Stimulated activated CD8-positive, alpha-beta memory T cell treated with anti-CD3 and anti-CD28 coated beads, Interleukin-4, amount 100 ng/mL, for 1 hour (primary cell): ENCODE measurements around the gene CBLN3.
"Not testable (repeated sequence)": the region's sequence is repeated elsewhere in the genome, so short reads cannot be mapped to it uniquely, and the experiment has no call there.

ENCODE experiments used
- DNase-seq, 2 donors: peaks; one replicate each; pipeline ENCODE4 v3.0.0-alpha.2; 2020; ENCODE audit warnings: low read depth in 2 of 2, low spot score in 1 of 2

The CBLN3 gene

DNA sequence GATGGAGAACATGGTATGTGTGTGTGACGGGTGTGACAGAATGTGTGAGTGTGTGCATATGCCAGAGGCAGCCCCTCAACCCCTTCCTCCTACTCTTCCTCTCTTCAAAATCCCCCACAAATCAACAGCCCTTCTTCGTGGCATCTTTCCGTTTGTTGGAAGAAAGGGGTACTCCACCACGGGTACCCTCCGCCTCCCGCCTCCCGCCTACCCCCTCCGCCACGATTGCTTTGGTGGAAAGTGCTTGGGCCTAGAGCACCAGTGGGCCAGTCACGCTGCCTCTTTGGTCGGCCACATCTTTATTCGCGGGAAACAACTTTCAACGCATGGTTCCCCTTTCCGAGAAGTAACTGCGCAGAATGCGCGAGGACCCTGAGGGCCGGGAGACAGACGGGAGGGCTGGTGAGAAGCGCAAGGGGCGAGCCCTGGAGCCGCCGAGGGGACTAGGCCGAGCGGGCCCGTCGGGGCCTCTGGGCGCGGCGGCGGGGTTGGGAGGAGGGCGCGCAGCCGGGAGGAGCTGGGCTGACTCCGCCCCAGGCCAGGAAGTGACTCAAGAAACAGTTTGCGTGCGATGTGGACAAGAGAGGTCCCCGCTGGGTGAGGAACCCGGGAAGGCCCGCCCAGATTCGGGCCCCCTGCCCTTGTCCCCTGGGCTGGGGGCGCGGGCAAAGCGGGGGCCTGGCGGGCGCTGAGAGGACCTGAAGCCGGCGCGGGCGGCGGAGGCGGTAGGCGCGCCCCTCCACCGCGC, at the start of gene CBLN3, which contains the start of gene KHNYN:
Gene CBLN3 (minus strand): TSS at position 274 of the 748 bp plus-strand sequence. CDS start 614 bp downstream, outside the sequence.
Gene KHNYN (plus strand): TSS at position 560 of the 748 bp plus-strand sequence. CDS start 777 bp downstream, outside the sequence.
- peak; percentile 65 to 74 for DNase-seq

DNA sequence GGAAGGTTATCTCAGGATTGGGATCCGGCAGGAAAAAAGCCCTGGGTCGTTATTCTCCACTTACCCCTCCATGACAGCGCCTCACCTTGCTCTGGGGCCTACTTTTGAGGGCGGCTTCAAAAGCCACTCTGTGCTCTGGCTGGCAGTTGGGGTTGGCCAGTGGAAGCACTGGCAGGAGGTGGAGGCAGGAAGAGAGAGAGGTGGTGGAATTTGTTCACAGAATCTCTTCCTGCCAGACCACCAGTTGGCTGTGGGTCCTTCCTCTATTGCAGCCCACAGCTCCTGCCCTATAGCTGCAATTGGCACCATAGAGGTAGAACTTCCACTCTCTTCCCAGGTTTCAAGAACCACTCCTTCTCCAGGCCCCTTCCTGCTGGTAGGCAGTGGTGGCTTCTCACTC, 45.8 kb upstream of the CBLN3 start:
- no peak for DNase-seq

DNA sequence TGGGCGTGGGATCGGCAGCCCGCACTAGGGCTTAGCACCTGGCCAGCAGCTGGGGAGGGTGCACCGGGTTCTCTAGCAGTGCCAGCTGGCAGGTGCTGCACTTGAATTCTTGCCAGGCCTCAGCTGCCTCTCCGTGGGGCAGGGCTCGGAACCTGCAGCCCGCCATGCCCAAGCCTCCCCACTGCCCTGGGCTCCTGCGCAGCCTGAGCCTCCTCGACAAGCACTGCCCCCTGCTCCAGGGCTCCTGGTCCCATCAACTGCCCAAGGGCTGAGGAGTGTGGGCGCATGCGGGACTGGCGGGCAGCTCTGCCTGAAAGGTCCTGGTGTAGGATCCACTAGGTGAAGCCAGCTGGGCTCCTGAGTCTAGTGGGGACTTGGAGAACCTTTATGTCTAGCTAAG, 43.7 kb upstream of the CBLN3 start:
- no peak for DNase-seq

DNA sequence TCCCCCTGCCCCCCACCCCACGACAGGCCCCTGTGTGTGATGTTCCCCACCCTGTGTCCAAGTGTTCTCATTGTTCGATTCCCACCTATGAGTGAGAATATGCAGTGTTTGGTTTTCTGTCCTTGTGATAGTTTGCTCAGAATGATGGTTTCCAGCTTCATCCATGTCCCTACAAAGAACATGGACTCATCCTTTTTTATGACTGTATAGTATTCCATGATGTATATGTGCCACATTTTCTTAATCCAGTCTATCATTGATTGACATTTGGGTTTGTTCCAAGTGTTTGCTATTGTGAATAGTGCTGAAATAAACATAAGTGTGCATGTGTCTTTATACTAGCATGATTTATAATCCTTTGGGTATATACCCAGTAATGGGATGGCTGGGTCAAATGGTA, 41.0 kb upstream of the CBLN3 start:
- DNase-seq: not testable (repeated sequence)

DNA sequence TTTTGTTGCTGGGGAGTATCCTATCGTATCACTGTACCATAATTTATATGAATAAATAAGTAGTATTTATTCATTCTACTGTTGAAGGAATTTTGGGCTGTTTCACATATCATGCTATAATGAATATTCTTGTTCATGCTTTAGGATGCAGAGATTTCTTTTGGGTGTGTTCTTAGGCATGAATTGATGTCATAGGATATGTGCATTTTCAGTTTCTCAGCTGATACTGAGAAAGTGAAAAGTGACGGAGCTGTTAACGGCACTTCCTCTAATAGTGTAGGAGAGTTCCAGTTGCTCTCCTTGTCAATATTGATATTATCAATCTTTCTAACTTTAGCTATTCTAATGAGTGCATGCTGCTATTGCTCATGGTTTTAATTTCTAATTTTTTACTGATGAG, 36.3 kb upstream of the CBLN3 start:
- no peak for DNase-seq

DNA sequence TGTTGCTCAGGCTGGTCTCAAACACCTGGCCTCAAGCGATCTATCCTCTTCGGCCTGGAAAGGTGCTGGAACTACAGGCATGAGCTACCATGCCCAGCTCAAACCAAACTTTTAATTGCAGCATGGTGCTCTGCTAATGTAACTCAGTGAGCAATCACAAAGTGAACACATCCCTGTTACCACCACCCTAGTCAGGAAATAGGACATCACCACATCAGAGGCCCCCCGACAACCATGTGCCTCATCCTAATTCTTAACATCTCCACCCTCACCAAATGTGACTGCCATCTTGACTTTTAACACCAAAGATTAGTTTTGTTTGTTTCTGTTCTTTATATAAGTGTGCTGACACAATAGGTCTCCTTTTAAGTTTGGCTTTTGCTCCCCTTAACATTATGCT, 35.9 kb upstream of the CBLN3 start:
- DNase-seq: no peak

DNA sequence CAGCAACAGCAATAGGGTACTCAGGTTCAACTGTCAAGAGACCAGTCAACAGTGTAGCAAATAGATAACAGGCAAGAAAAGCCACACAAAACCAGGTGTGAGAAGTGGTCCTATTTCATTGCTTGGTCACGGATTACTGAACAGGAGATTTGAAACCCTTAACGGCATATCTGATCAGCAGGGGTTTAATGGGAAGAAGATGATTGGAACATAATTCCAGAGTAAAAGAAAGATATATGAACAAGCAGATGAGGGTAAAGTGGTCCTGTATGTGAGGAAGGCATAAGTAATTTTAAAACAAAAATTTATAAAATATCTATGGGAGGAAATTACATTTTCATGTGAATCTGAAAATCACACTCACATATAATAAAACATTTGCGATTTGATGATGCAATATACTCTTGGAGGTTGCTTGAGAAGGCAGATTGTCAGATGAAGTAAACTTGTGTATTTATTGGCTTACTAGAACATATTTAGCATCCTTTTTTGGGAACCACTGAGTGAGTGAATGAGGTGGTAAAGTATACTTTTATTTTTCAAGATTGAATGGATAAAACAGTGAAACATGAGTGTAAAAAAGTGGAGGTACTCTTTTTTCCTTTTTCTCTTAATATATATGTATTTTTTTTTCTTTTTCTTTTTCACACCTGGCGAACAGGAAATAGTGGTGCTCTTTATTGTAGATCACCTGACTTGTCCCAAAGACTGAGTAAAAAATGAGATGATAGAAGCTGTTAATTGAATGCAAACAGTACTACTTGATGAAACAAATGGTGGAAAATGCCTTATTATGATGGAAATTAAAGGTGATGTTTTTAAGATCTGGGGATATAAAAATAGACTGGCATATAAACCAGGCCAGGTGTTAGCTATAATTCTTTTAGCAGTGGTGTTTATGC, 34.7 kb upstream of the CBLN3 start:
- no peak for DNase-seq

DNA sequence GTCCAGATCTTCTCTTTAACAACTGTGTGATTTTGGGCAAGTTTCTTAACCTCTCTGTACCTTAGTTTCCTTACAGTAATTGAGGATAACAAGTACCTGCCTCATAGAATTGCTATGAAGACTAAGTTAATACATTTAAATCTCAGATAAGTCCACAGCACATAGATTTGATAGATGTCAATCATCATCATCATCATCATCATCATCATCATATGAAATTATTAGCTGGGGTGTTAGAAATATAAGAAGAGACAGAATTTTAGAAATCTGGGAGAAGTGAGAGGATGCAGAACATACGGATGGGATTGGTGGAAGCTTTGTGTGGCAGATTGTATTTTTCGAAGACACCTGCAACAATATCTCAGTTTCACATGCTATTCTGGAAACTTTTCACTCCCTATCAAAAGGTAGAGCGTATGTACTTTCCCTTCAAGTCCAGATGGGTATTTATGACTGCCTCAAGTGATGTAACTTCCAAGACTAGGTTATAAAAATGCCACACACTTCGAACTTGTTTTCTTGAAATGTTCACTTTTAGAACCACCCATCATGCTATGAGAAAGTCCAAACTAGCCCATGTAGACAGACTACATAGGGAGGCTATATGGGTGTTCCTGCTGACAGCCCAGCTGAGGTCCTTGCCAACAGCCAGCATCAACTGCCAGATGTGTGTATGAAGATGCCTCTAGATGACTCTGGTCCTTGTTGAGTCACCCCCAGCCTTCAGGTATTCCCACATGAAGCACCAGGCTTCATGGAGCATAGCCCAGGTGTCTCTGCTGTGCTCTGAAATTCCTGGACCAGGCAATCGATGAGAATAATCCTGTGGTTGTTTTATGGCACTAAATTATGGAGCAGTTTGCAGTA, 33.8 kb upstream of the CBLN3 start:
- no peak for DNase-seq

DNA sequence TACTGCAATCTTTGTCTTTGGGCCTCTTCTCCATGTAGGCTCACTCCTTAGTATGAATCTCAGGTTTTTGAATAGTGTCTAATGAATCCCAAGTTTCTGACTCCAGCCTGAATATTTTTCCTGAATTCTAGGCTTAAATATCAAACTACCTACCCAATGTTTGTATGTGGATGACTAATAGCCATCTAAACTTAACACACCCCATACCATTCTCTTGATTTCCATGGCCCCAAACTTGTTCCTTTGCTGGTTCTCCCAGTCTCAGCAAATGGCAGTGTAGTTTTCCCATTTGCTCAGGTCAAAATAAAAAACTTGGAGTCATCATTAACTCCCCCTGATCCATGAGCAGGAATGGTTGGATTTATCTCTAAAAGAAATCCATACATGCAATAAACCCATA, 31.9 kb upstream of the CBLN3 start:
- DNase-seq: no peak

DNA sequence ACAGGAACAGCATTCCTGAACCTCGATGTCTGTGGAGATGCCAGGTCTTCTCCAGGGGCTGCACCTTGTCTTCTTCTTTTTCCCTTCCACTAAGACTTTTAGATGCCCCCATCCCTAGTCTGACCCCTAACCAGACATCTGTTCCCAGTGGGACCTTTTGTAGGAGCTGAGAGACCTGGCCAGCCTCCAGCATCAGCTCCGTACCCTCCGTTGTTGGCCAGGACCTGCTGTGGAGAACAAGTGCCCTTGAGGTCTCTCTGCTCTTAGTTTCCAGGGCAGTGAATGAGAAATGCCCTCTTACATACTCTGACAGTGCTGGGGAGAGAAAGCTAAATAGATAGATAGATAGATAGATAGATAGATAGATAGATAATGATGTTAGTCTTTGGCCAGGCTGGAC, 29.9 kb upstream of the CBLN3 start:
- DNase-seq: no peak

DNA sequence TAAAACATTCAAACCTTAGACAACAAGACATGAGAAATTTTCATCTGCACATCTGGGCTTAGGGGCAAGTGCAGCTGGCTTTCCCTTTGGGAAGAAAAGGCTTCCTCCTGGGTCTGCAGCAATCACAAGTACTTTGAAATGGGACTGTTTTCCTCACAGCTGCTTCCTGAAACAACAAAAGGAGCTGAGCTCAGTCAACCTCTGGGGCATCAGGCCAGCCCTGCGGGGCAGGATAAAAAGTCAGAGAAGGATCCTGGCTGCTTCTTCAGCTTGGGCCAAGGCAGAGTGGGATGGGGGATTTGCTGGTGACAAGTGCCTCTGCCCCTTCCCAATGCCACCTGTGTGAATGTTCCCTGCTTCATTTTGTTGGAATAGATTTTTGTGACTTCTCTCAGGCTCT, 29.3 kb upstream of the CBLN3 start:
- no peak for DNase-seq

DNA sequence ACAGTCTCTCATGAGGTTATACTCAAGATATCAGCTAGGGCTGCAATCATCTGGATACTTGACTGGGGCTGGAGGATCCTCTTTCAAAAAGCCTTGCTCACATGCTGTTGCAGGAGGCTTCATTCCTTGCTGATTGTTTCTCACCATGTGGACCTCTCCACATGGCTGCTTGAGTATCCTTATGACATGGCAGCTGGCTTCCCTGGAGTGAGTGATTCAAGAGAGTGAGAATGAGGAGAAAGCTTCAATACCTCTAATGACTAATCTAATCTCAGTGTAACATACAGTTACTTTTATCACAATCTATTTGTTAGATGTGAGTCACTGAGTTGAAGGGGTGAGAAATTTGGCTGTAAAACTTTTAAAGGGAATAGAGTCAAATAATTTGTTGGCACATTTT, 27.5 kb upstream of the CBLN3 start:
- DNase-seq: no peak

DNA sequence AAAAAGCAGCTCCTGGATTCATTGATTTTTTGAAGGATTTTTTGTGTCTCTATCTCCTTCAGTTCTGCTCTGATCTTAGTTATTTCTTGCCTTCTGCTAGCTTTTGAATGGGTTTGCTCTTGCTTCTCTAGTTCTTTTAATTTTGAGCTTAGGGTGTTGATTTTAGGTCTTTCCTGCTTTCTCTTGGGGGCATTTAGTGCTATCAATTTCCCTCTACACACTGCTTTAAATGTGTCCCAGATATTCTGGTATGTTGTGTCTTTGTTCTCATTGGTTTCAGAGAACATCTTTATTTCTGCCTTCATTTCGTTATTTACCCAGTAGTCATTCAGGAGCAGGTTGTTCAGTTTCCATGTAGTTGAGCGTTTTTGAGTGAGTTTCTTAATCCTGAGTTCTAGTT, 21.4 kb upstream of the CBLN3 start:
- not testable (repeated sequence) for DNase-seq

DNA sequence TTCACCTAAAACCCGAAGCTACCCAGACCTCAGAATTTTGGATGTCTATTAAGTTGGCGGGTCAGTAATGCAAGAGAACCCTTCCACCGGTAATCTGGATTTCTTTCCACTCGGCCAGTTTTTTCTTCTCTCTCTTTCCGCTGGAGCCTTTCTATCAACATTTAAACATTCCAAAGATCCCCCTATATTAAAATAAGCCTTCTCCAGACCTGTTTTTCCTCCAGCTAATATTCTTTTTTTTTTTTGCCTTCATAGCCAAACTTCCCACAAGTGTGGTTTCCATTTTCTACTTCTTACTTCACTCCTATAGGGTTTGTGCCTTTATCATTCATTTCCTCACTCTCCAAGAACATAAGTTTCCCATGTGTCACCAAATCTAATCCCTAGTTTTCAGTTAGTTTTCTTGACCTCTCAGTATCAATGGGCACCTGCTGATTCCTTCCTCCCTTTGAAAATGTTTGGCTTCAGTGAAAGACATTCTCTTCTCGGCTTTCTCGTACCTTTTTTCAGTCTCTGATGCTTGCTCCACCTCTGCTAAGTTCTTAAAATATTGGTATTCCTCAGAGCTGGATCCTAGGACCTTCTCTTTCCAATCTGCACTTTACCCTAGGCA, 13.7 kb upstream of the CBLN3 start:
- no peak for DNase-seq

DNA sequence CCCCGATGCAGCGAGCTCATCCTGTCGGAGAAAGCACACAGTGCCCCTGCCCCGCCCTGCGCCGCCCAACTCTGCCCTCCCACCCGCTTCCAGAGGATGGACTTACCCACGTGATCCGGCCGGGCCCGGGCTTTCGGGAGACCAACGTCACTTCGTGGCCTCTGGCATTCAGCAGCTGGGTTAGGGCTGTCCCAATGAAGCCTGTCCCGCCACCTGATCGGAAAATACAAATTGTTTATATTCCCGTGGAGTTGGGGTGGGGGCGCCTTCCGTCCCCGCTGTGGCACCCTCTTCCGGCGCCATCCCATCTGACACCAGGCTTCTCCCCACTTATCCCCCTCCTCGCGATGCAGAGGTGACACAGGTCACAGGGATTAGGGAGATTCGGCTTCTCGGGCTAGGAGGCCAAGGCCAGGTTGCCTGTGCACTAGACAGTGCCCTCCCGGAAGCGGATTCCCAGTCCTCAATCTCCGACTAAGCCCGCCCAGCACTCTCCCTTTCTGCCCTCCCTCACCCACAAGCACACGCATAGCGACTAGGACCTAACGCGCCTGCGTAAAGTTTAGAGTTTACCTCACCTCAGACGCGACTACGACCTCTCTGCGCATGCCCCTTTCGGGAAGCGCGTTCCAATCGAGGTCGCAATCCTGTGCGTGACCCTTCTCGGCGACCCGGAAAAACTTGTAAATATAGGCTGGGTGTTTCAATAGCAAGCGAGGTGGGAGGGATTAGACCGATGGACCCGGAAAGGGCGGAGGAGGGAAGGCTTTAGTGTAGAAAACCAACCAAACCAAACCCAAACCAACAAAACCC, 13.0 kb upstream of the CBLN3 start, which contains the start of gene SDR39U1:
Gene SDR39U1 (minus strand): TSS at position 537 of the 813 bp plus-strand sequence. CDS start 7 bp downstream, at position 530.
- peak; percentile 79 to 94 for DNase-seq

DNA sequence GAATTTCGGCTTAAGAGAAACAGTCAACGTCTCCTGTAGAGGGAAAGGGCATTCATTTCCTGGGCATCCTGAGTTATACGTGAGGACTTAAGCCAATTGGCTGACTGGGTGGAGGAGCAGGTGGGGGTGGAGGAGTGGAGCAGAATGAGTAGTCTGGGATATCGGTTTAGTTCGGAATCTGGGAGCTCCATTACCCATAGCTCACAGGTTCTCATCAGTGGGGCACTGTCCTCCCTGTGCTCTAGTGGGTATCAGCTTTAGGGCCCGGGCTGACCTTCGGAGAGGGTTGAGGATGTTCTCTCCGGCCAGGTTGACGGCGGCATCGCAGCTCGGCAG, 12.4 kb upstream of the CBLN3 start:
- no peak for DNase-seq

DNA sequence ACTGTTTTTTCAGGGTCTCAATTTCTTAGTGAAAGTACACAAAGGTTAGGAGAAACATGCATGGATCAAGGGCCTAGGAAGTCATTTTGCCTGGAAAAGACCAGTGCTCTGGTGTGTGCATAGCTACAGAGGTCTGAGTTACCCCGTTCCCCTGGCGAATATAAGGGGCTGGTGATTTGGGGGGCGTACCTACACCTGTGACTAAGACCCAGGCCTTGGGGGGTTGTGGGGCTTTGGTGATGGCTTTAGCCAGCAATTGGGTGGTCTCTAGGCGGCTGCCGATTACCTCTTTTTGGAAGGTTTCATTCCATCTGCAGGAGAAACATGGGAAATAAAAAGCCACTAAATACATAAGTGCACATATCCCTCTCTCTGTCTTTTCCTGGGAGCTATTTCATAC, 12.0 kb upstream of the CBLN3 start:
- DNase-seq: no peak

DNA sequence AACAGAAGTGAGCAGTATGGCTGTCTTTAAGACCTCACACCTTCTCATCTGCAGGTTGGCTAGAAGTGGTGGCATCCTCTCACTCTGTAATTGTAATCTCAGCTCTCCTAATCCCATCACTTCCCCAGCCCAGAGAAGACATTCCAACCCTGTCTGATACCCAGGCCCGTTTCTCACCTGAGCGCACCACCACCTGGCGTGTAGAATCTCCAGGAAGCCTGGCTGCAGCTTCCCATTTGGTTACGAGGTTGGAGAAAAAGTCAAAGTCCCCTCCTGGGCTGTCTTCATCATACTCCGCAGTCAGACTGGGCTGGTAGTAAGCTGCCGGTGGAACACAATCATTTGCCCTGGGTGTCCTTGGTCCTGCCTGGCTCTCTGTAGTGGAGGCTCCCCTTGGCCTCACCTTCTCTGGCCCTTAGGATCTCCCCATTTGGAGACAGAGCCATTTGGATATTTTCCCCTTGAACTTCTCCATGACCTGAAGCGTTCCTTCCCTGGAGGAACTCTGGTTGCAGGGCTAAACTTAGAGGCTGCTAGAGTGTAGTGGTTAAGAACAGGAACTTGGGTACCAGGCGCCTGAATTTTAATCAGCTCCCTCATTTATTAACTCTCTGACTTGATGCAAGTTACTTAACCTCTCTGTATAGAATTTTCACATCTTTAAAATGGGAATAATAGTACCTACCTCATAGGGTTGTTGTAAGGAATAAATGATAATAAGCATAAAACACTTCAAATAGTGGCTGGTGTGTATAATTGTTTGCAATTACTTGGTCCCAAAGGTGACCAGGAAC, 11.3 kb upstream of the CBLN3 start:
- DNase-seq: no peak
